ENCODE data around the gene TBR1.

TBR1 gene

DNA sequence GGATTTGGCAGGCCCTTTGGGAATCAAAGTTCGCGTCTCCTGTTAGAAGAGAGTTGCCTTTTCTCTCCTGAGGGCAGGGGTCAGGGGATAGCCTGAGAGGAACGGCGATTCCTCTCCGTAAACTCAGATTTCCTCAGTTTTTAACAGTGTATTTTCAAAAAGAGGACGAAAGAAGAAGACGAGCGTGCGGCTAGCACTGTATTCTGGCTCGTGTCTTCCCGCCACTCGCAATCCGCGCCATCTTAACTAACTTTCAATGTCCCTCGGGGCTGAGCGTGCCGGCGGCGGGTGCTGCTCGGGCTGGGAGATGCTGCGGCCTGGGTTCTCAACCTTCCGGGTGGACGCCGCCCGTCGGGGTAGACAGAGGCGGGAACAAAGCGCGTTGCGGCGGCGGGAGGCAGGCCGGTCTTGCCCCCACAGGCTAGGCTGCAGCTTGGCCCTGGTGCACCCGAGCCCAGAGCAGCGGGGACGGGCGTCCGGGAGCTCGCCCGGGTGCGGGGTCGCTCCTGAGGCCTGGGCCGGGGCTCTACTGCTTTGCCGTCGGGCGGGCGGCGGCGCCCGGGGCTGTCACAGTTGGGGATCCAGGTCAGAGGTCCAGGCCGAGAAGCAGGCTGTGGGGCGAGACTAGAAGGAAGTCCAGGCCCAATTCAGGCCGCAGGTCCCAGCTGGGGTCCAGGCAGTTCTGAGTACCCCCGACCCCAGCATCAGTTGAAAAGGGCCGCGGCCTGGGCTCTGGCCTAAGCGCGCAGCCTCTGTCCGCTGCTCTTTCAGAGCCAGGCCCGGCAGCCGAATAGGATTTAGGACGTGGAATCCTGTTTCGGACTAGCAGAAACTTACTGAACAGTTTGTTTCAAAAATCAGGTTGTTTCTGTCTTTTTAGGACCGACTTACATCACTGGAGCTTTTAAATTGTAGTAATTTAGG, 11.8 kb downstream of the TBR1 start:
- no peak for DNase-seq (ENCODE audit: low read depth in 2 of 2)

DNA sequence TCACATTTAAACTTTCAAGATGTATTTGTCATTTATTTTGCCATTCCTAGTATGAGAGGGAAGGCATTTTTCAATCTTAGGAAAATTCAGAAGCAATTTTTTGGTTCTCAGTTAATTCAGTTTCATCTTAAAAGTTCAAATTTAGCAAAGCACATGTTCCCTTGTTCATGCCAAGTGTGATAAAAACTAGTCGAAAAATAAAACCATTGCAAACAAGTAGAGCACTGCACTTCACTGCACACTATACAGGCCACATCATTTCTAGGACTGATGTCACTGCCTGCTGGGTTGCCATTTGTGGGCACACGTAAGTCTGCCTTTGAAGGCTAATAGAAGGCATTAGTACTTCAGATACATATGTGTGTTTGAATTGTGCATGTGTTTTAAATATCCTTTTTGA, 14.3 kb downstream of the TBR1 start:
- no peak for DNase-seq (ENCODE audit: low read depth in 2 of 2)

DNA sequence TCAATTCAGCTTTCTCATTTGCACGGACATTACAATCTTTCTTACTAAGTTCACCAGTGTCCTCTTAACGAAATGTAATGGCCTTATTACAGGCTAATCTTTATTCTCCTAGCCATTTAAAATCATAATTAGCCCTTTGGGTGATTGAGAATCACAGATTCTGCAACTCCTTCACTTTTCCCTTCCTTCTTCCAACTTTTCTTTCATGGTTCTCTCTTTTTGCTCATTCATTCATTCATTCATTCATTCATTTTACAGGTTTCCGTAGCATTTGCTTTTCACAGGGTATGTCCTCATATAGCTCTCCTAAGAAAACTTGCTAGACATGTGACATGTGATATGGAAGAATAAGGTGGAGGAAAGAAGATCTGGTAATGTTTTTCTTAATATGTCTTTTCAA, 16.0 kb downstream of the TBR1 start:
- DNase-seq (ENCODE audit: low read depth in 2 of 2): no peak

DNA sequence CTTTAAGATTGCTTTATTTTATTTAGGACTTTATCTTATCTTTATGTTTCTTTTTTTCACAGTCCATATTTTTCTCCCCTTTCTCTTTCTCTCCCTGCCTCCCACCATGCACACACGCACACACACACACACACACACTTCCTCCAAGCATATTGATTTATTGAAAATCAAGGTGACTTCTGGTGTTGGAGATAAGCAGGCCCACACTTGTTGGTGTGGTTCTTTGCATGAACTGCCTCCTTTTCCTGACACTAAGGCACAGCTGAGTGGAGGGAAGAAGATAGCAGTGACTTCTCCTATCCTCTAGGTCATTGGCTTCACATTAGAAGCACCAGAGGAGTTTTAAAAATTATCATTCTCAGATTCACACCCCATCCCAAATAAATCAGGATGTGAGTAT, 18.0 kb downstream of the TBR1 start:
- DNase-seq (ENCODE audit: low read depth in 2 of 2): no peak

DNA sequence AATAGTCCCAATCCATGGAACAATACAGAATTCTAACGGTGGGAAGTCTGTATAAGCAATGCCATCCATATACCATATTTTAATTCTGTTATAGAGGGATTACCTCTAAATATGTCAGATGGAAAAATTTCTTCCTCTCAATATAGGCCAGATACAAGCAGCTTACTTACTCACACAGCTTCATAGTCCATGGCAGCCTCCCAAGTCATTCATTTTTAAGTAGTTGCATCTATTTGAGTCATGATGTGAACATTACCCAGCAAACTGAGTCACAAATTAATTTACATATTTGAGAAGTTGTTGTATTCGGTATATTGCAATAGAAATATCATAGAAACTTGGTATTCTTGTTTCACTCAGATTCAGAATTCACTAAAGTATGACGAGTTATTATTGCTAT, 20.3 kb downstream of the TBR1 start:
- DNase-seq (ENCODE audit: low read depth in 2 of 2): no peak

DNA sequence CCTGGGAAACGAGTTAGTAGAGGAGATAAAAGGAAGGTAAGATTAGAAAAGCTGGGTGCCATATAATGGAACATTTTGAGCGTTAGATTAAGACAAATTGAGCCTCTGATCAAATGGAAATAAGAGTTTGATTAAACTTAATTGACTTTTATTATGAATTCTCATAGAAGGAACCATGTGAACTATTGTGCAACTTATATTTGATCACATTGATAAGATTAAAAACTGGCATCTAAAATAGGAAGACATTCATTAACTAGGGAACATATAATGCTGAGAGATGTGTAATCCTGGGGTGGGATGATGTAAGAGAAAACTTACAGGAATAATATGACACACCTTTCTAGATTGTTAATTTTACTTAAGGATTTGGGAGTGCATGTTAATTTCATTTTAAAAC, 22.5 kb downstream of the TBR1 start:
- no peak for DNase-seq (ENCODE audit: low read depth in 2 of 2)

DNA sequence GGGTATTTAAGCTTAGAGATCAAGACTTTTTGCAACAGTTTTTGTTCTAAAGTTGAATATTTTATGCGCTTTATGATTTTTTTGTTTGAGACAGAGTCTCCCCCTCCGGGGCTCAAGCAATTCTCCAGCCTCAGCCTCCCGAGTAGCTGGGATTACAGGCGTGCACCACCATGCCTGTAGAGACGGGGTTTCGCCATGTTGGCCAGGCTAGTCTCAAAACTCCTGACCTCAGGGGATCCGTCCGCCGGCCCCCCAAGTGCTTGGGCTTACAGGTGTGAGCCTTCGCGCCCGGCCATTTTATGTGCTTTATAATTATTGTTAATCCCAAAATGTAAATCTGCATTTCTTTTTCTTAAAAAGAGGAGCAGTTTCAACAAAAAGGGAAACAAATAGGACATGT, 29.0 kb downstream of the TBR1 start:
- DNase-seq (ENCODE audit: low read depth in 2 of 2): no peak

DNA sequence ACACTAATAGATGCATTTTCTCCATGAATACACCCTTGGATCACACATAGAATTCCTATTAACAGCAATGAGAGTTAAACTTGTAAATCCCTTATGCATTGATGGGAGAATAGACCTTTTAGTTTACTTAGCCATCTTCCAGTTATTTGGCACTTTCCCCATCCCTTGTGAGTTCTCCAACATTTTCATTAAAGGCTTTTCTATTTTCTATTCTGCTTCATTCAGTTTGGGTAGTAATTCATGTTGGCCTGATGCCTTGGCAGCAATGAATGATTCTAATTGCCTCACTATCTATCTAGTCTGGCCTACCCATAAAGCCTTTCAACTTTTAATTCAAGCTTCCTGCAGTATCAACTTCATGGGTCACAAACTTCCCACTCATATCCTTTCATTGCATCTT, 32.3 kb downstream of the TBR1 start:
- DNase-seq (ENCODE audit: low read depth in 2 of 2): no peak

DNA sequence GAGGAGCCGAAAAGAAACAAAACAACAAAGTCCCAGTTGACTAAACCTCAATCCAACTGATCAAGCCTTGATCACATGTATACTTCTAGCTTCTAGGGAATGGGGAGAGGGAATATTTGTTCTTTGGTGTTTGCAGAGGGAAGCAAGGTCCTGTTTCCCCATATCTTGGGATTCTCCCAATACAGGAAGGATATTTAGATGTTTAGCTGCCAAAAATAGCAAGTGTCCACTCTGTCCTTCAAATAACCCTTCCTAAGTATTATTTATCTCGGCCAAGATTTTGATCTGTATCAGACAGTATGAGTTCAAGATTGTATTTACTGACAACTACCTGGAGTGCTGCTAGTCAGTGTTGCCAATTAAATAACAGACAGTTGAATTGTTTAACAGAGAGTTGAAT, 55.5 kb downstream of the TBR1 start:
- DNase-seq (ENCODE audit: low read depth in 2 of 2): no peak

DNA sequence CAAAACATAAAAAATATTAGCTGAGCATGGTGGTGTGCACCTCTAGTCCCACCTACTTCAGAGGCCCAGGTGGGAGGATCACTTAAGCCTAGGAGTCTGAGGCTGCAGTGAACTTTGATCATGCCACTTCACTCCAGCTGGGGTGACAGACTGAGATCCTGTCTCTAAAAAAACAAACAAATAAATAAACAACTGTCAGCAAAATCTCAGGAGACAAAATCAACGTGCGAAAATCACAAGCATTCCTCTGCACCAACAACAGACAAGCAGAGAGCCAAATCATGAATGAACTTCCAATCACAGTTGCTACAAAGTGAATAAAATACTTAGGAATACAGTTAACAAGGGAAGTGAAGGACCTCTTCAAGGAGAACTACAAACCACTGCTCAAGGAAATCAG, 58.8 kb downstream of the TBR1 start:
- DNase-seq (ENCODE audit: low read depth in 2 of 2): no peak

All from stimulated activated CD8-positive, alpha-beta memory T cell treated with anti-CD3 and anti-CD28 coated beads, Interleukin-15, amount 100 ng/mL, for 4 hours (primary cell).